ENCODE results near the gene CARTPT. TPM values are rescaled to one million over a fixed set of nuclear protein-coding genes. Genes with fewer than 3 reads are reported as not detected.

Gene CARTPT
- total and polyA plus RNA-seq, 2 donors (not counting 1 experiment from before 2014, with no cell fraction given) = not detected

DNA sequence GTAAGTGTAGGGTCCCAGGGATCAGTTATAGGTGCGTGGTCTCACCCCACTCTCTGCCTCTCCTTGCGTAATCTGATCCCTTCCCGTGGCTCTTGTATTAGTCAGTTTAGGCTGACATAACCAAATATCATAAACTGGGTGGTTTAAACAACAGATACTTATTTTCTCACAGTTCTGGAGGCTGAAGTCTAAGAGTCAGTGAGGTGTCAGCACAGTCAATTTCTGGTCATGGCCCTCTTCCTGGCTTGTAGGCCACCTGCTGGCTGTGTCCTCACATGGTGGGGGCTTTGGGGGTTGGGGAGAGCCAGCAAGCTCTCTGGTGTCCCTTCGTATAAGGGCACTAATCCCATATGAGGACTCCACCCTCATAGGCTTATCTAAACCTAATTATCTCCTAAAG is 32.3 kb downstream of the CARTPT start:
- Histone ChIP-seq H3K4me1 (ENCODE audit: control insufficient read depth, extremely low read depth, insufficient read depth, low read length) (no peaks in the 10 kb centered on the region), H4K20me1 (ENCODE audit: control insufficient read depth, extremely low read depth, insufficient read depth, low read length) (no peaks in the 10 kb centered on the region), H3K4me3 (replicated peaks in 1 of 4; ENCODE audit: control extremely low read depth in 1 of 4, insufficient read depth in 1 of 4, low read depth in 3 of 4, low read length in 4 of 4) (no peak overlapping the region), H3K27me3 (ENCODE audit: control insufficient read depth, insufficient read depth, low read length) (no peaks in the 10 kb centered on the region), H3K79me2 (ENCODE audit: control insufficient read depth, insufficient read depth, low read length) (no peaks in the 10 kb centered on the region), H3K36me3 (ENCODE audit: control insufficient read depth, insufficient read depth, low read length) (no peaks in the 10 kb centered on the region), H2AFZ (ENCODE audit: low read length) (no peak overlapping the region), H3K27ac (ENCODE audit: insufficient read depth, low read length) (no peak overlapping the region), H3K4me2 (ENCODE audit: extremely low read depth, insufficient read depth, low read length) (no peak overlapping the region), H3K9ac (ENCODE audit: insufficient read depth, low read length) (no peak overlapping the region), H3K9me3 (ENCODE audit: control insufficient read depth, insufficient read depth, low read depth, low read length) (no peaks in the 10 kb centered on the region)
- TF ChIP-seq EZH2 (IDR thresholded peaks at IDR 0.05; ENCODE audit: low read length, missing control alignments) = no peak
- TF ChIP-seq, protein P1, sequence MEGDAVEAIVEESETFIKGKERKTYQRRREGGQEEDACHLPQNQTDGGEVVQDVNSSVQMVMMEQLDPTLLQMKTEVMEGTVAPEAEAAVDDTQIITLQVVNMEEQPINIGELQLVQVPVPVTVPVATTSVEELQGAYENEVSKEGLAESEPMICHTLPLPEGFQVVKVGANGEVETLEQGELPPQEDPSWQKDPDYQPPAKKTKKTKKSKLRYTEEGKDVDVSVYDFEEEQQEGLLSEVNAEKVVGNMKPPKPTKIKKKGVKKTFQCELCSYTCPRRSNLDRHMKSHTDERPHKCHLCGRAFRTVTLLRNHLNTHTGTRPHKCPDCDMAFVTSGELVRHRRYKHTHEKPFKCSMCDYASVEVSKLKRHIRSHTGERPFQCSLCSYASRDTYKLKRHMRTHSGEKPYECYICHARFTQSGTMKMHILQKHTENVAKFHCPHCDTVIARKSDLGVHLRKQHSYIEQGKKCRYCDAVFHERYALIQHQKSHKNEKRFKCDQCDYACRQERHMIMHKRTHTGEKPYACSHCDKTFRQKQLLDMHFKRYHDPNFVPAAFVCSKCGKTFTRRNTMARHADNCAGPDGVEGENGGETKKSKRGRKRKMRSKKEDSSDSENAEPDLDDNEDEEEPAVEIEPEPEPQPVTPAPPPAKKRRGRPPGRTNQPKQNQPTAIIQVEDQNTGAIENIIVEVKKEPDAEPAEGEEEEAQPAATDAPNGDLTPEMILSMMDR (conservative IDR thresholded peaks at IDR 0.05 in 1 of 2, IDR thresholded peaks at IDR 0.05 in 1 of 2; ENCODE audit: low read depth in 1 of 2, low read length in 2 of 2) = no peak
- no peak for DNase-seq (ENCODE audit: low read depth in 2 of 2)

GRCh38 chr5:71752441-71753190 is 33.5 kb downstream of the CARTPT start:
- no peaks in the 10 kb centered on the region for H3K79me2 ChIP-seq (ENCODE audit: control insufficient read depth, insufficient read depth, low read length)
- H3K9ac ChIP-seq (ENCODE audit: insufficient read depth, low read length) = no peak overlapping the region
- no peak overlapping the region for H2AFZ ChIP-seq (ENCODE audit: low read length)
- H3K9me3 ChIP-seq (ENCODE audit: control insufficient read depth, insufficient read depth, low read depth, low read length) = no peaks in the 10 kb centered on the region
- no peaks in the 10 kb centered on the region for H3K4me1 ChIP-seq (ENCODE audit: control insufficient read depth, extremely low read depth, insufficient read depth, low read length)
- no peak overlapping the region for H3K4me2 ChIP-seq (ENCODE audit: extremely low read depth, insufficient read depth, low read length)
- no peaks in the 10 kb centered on the region for H3K27me3 ChIP-seq (ENCODE audit: control insufficient read depth, insufficient read depth, low read length)
- DNase-seq (ENCODE audit: low read depth in 2 of 2) = no peak
- no peak overlapping the region for H3K4me3 ChIP-seq (replicated peaks in 1 of 4; ENCODE audit: control extremely low read depth in 1 of 4, insufficient read depth in 1 of 4, low read depth in 3 of 4, low read length in 4 of 4)
- H3K36me3 ChIP-seq (ENCODE audit: control insufficient read depth, insufficient read depth, low read length) = no peaks in the 10 kb centered on the region
- H3K27ac ChIP-seq (ENCODE audit: insufficient read depth, low read length) = no peak overlapping the region
- H4K20me1 ChIP-seq (ENCODE audit: control insufficient read depth, extremely low read depth, insufficient read depth, low read length) = no peaks in the 10 kb centered on the region
- TF ChIP-seq EZH2 (IDR thresholded peaks at IDR 0.05; ENCODE audit: low read length, missing control alignments) = no peak
- TF ChIP-seq, protein P1 (conservative IDR thresholded peaks at IDR 0.05 in 1 of 2, IDR thresholded peaks at IDR 0.05 in 1 of 2; ENCODE audit: low read depth in 1 of 2, low read length in 2 of 2) = no peak

GRCh38 chr5:71757590-71758543 is 38.8 kb downstream of the CARTPT start:
- Histone ChIP-seq H3K9ac (ENCODE audit: insufficient read depth, low read length) (no peak overlapping the region), H3K4me1 (ENCODE audit: control insufficient read depth, extremely low read depth, insufficient read depth, low read length) (no peaks in the 10 kb centered on the region), H3K36me3 (ENCODE audit: control insufficient read depth, insufficient read depth, low read length) (no peaks in the 10 kb centered on the region), H3K9me3 (ENCODE audit: control insufficient read depth, insufficient read depth, low read depth, low read length) (no peaks in the 10 kb centered on the region), H2AFZ (ENCODE audit: low read length) (peak overlapping the region; percentile 64), H3K27ac (ENCODE audit: insufficient read depth, low read length) (no peak overlapping the region), H3K4me2 (ENCODE audit: extremely low read depth, insufficient read depth, low read length) (peak overlapping the region; percentile 48), H3K79me2 (ENCODE audit: control insufficient read depth, insufficient read depth, low read length) (no peaks in the 10 kb centered on the region), H4K20me1 (ENCODE audit: control insufficient read depth, extremely low read depth, insufficient read depth, low read length) (no peaks in the 10 kb centered on the region), H3K27me3 (ENCODE audit: control insufficient read depth, insufficient read depth, low read length) (peaks cover 2% of the 10 kb centered on the region), H3K4me3 (replicated peaks in 1 of 4; ENCODE audit: control extremely low read depth in 1 of 4, insufficient read depth in 1 of 4, low read depth in 3 of 4, low read length in 4 of 4) (peak overlapping the region in 2 of 4 experiments; percentile 25 to 46)
- no peak for TF ChIP-seq EZH2 (IDR thresholded peaks at IDR 0.05; ENCODE audit: low read length, missing control alignments)
- TF ChIP-seq, protein P1 (conservative IDR thresholded peaks at IDR 0.05 in 1 of 2, IDR thresholded peaks at IDR 0.05 in 1 of 2; ENCODE audit: low read depth in 1 of 2, low read length in 2 of 2) = peak; percentile 77 to 98
- peak; percentile 60 to 81 for DNase-seq (ENCODE audit: low read depth in 2 of 2)
